Mesenchymal stem cell (in vitro differentiated cells and primary cell): ENCODE data around the gene CDC16.

Experiments
- DNase-seq: peaks from one replicate; pipeline ENCODE4 v3.0.0-alpha.2; 2013
- H2AFZ ChIP-seq: one replicate; pipeline ENCODE4 v1.6.1; 2013; ENCODE audit warnings: low read depth, mild to moderate bottlenecking, control low read depth, inconsistent platforms, low read length, moderate library complexity
- H2AK5ac ChIP-seq: 2 replicates; pipeline ENCODE4 v1.6.1; 2013; ENCODE audit warnings: low read length, moderate library complexity, mild to moderate bottlenecking, inconsistent platforms; ENCODE audit not compliant: severe bottlenecking
- H2BK120ac ChIP-seq: one replicate; pipeline ENCODE4 v1.6.1; 2013; ENCODE audit warnings: low read depth, mild to moderate bottlenecking, inconsistent platforms, low read length, moderate library complexity
- H2BK12ac ChIP-seq, 2 experiments: one replicate each; pipeline ENCODE4 v1.6.1; 2013; ENCODE audit warnings: inconsistent platforms in 2 of 2, low read length in 2 of 2, mild to moderate bottlenecking in 2 of 2, moderate library complexity in 2 of 2, control low read depth in 1 of 2
- H2BK15ac ChIP-seq: one replicate; pipeline ENCODE4 v1.6.1; 2013; ENCODE audit warnings: mild to moderate bottlenecking, low read depth, inconsistent platforms; ENCODE audit not compliant: poor library complexity, severe bottlenecking
- H2BK5ac ChIP-seq: 2 replicates; pipeline ENCODE4 v1.6.1; 2013; ENCODE audit warnings: low read depth, mild to moderate bottlenecking, low read length, control low read depth, inconsistent platforms; ENCODE audit not compliant: poor library complexity, severe bottlenecking
- H3K14ac ChIP-seq, 2 experiments: one replicate each; pipeline ENCODE4 v1.6.1; 2013; ENCODE audit warnings: inconsistent platforms in 2 of 2, low read length in 2 of 2, control low read depth in 1 of 2, mild to moderate bottlenecking in 1 of 2, moderate library complexity in 1 of 2
- H3K18ac ChIP-seq, 2 experiments: one replicate each; pipeline ENCODE4 v1.6.1; 2013; ENCODE audit warnings: inconsistent platforms in 2 of 2, low read length in 2 of 2, control low read depth in 1 of 2, low read depth in 1 of 2, mild to moderate bottlenecking in 1 of 2
- H3K23ac ChIP-seq, 2 experiments: one replicate each; pipeline ENCODE4 v1.6.1; 2013; ENCODE audit warnings: inconsistent platforms in 2 of 2, low read length in 2 of 2, mild to moderate bottlenecking in 2 of 2, moderate library complexity in 2 of 2, control low read depth in 1 of 2
- H3K27ac ChIP-seq: 2 replicates; pipeline ENCODE4 v1.5.1; 2013; ENCODE audit warnings: mild to moderate bottlenecking, moderate library complexity, low read length, control low read depth, inconsistent platforms; ENCODE audit not compliant: poor library complexity, severe bottlenecking
- H3K27me3 ChIP-seq, 2 experiments: 2 replicates each; pipeline versions ENCODE4 v1.6.1 to v1.7.0; 2013; ENCODE audit warnings: low read length in 2 of 2, mild to moderate bottlenecking in 2 of 2, moderate library complexity in 2 of 2, control low read depth in 1 of 2, inconsistent platforms in 1 of 2; ENCODE audit not compliant: control insufficient read depth in 1 of 2, insufficient read depth in 1 of 2
- H3K36me3 ChIP-seq, 2 experiments: 2 replicates each; pipeline versions ENCODE4 v1.6.1 to v1.7.0; 2013; ENCODE audit warnings: low read length in 2 of 2, control low read depth in 1 of 2, inconsistent platforms in 1 of 2, low read depth in 1 of 2, mild to moderate bottlenecking in 1 of 2; ENCODE audit not compliant: insufficient read depth in 2 of 2, control insufficient read depth in 1 of 2
- H3K4ac ChIP-seq, 2 experiments: one replicate each; pipeline ENCODE4 v1.6.1; 2013; ENCODE audit warnings: inconsistent platforms in 2 of 2, low read length in 2 of 2, mild to moderate bottlenecking in 2 of 2, moderate library complexity in 2 of 2, control low read depth in 1 of 2, low read depth in 1 of 2
- H3K4me1 ChIP-seq: 2 replicates; pipeline ENCODE4 v1.6.1; 2013; ENCODE audit warnings: low read depth, low read length, control low read depth; ENCODE audit not compliant: control insufficient read depth, insufficient read depth
- H3K4me2 ChIP-seq: 2 replicates; pipeline ENCODE4 v1.6.1; 2013; ENCODE audit warnings: low read length, mild to moderate bottlenecking, inconsistent platforms; ENCODE audit not compliant: poor library complexity, severe bottlenecking
- H3K4me3 ChIP-seq, 2 experiments: 2 replicates each; pipeline versions ENCODE4 v1.5.1 to v1.7.0; 2013; ENCODE audit warnings: low read length in 2 of 2, mild to moderate bottlenecking in 2 of 2, control low read depth in 1 of 2, low read depth in 1 of 2; ENCODE audit not compliant: insufficient read depth in 1 of 2
- H3K79me1 ChIP-seq: replicated peaks from 2 replicates; pipeline ENCODE4 v1.6.1; 2013; ENCODE audit warnings: mild to moderate bottlenecking, control low read depth, low read length, inconsistent platforms; ENCODE audit not compliant: poor library complexity, severe bottlenecking
- H3K9ac ChIP-seq: 2 replicates; pipeline ENCODE4 v1.7.0; 2013; ENCODE audit warnings: mild to moderate bottlenecking, low read length, moderate library complexity
- H3K9me3 ChIP-seq: 2 replicates; pipeline ENCODE4 v1.7.0; 2013; ENCODE audit warnings: mild to moderate bottlenecking, low read length; ENCODE audit not compliant: control insufficient read depth
- H4K8ac ChIP-seq: one replicate; pipeline ENCODE4 v1.6.1; 2013; ENCODE audit warnings: inconsistent platforms, mild to moderate bottlenecking, low read length, moderate library complexity
- H4K91ac ChIP-seq: one replicate; pipeline ENCODE4 v1.6.1; 2013; ENCODE audit warnings: mild to moderate bottlenecking, low read length, inconsistent platforms
- WGBS: methylation state at CpG from one replicate; pipeline ENCODE4 v1.1.7; 2013; ENCODE audit warnings: mixed read lengths; 5-methylcytosine and 5-hydroxymethylcytosine counted together

The CDC16 gene

DNA sequence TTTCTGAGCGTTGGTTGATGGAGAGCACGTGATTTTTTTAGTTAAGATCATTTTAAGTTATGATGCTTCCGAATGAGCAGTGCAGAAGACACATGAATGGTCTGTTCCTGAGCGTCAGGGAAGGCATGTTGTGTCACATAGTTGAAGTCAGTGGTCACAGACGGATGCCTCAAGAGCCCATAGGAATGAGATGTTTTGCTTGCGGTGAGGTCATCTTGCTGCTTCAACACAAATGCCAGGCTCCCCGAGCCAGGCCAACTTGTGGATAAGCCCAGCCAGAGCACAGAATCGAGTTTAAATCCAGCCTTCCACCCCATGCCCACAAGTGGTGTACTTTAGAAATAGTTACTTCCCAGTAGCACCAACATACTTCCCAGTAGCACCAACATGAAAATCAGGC is 52.1 kb downstream of the CDC16 start:
- Histone ChIP-seq H3K4ac (no peak overlapping the region), H2AFZ (no peak overlapping the region), H2BK15ac (no peak overlapping the region), H3K14ac (no peak overlapping the region), H3K9me3 (no peaks in the 10 kb centered on the region), H3K18ac (peak overlapping the region in 1 of 2 experiments; percentile 20), H3K4me3 (no peak overlapping the region), H2BK12ac (no peak overlapping the region), H2BK120ac (no peak overlapping the region), H2BK5ac (no peak overlapping the region), H3K36me3 (peaks cover 40 to 71% of the 10 kb centered on the region in 2 experiments), H3K9ac (no peak overlapping the region), H3K4me2 (no peak overlapping the region), H3K23ac (peak overlapping the region in 1 of 2 experiments; percentile 50), H3K79me1 (peaks cover 19% of the 10 kb centered on the region), H2AK5ac (peak overlapping the region; percentile 19), H4K91ac (no peak overlapping the region), H4K8ac (no peak overlapping the region), H3K27me3 (no peaks in the 10 kb centered on the region), H3K27ac (peak overlapping the region; percentile 86), H3K4me1 (peaks cover 15% of the 10 kb centered on the region)
- 80% methylated on average over 8 of the region's 8 CpGs for WGBS
- DNase-seq, result peak; percentile 77

DNA sequence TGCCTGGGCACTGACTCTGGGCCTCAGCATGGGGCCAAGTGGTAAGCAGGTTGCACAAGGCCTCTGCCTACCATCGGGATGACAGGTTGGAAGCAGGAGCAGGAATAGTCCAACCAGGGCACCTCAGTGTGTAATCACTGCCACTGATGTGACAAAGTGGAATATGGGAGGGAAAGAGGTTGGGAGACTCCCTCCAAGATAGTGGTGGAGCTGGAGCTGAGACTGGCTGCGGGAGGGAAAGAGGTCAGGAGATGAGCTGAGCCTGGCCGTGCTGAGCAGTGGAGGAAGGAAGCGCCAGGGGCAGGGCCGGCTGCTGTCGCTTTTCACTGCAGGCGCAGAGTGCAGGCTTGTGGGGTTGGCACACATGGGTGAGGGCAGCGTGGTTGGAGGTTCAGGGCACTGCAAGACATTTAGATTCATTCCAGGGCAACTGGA is 53.5 kb downstream of the CDC16 start:
- WGBS, result 96% methylated on average over 8 of the region's 8 CpGs
- Histone ChIP-seq H2AFZ (no peak overlapping the region), H3K9me3 (no peaks in the 10 kb centered on the region), H3K14ac (no peak overlapping the region), H3K9ac (no peak overlapping the region), H2BK120ac (no peak overlapping the region), H3K4me3 (peak overlapping the region in 1 of 2 experiments; percentile 10), H2BK5ac (no peak overlapping the region), H2BK12ac (peak overlapping the region in 1 of 2 experiments; percentile 15), H2AK5ac (peak overlapping the region; percentile 39), H3K27me3 (no peaks in the 10 kb centered on the region), H3K4me2 (no peak overlapping the region), H2BK15ac (no peak overlapping the region), H3K36me3 (peaks cover 52 to 80% of the 10 kb centered on the region in 2 experiments), H3K18ac (peak overlapping the region in 1 of 2 experiments; percentile 18), H3K79me1 (peaks cover 27% of the 10 kb centered on the region), H4K8ac (no peak overlapping the region), H3K4ac (no peak overlapping the region), H3K27ac (no peak overlapping the region), H3K4me1 (peaks cover 14% of the 10 kb centered on the region), H3K23ac (no peak overlapping the region), H4K91ac (no peak overlapping the region)
- no peak for DNase-seq

DNA sequence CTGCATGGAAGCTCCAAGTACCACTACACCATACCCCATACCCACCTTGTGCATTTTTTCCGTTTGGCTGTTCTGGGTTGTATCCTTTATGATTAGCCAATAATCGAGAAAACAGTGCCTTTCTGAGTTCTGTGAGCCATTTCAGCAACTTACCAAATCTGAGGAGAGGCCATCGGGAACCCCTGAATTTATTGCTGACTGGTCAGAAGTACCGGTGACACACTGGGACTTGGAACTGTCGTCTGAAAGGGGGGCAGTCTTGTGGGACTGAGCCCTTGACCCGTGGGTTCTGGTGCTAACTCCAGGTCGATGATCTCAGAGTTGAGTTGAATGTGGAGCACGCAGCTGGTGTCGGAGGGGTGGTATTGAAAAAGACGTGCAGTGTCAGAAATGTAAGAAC is 61.8 kb downstream of the CDC16 start:
- Histone ChIP-seq H3K4me2 (no peak overlapping the region), H4K91ac (no peak overlapping the region), H2BK120ac (no peak overlapping the region), H2BK15ac (no peak overlapping the region), H3K18ac (no peak overlapping the region), H2AFZ (no peak overlapping the region), H3K9me3 (no peaks in the 10 kb centered on the region), H3K27ac (no peak overlapping the region), H2BK12ac (no peak overlapping the region), H4K8ac (no peak overlapping the region), H3K27me3 (no peaks in the 10 kb centered on the region), H3K4ac (no peak overlapping the region), H2BK5ac (no peak overlapping the region), H3K14ac (no peak overlapping the region), H3K36me3 (peaks cover 54 to 60% of the 10 kb centered on the region in 2 experiments), H2AK5ac (no peak overlapping the region), H3K4me1 (peaks cover 3% of the 10 kb centered on the region), H3K79me1 (peaks cover 36% of the 10 kb centered on the region), H3K4me3 (no peak overlapping the region), H3K9ac (no peak overlapping the region), H3K23ac (no peak overlapping the region)
- 92% methylated on average over 9 of the region's 10 CpGs for WGBS
- no peak for DNase-seq

DNA sequence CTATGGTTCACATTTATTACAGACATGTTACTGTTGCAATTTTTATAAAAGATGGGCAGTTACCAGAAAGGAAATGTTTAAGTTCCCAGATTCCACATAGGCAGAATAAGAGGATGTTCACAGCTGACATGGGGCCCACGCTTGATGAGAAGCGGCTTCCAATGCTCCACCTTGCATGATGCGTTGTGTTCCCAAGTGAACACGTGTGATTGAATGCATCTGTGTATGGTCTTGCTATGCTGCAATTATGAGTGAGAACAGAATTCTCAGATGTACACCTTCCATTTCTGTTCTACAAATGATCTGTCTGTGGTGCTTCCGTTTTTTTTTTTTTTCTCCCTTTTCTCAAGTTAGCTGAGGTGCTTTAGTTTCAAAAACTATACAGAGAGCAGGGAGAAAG is 62.2 kb downstream of the CDC16 start:
- no peak overlapping the region for H3K23ac ChIP-seq
- no peak overlapping the region for H4K91ac ChIP-seq
- H2AFZ ChIP-seq, result no peak overlapping the region
- H3K18ac ChIP-seq, result no peak overlapping the region
- H4K8ac ChIP-seq, result no peak overlapping the region
- no peak overlapping the region for H3K4ac ChIP-seq
- peaks cover 54 to 62% of the 10 kb centered on the region in 2 experiments for H3K36me3 ChIP-seq
- H3K9ac ChIP-seq, result no peak overlapping the region
- no peak overlapping the region for H2BK120ac ChIP-seq
- H3K4me3 ChIP-seq, result no peak overlapping the region
- H2BK12ac ChIP-seq, result no peak overlapping the region
- DNase-seq, result no peak
- H2BK5ac ChIP-seq, result no peak overlapping the region
- no peaks in the 10 kb centered on the region for H3K27me3 ChIP-seq
- no peaks in the 10 kb centered on the region for H3K9me3 ChIP-seq
- H2AK5ac ChIP-seq, result no peak overlapping the region
- peaks cover 3% of the 10 kb centered on the region for H3K4me1 ChIP-seq
- H3K4me2 ChIP-seq, result no peak overlapping the region
- peaks cover 34% of the 10 kb centered on the region for H3K79me1 ChIP-seq
- no peak overlapping the region for H3K14ac ChIP-seq
- 96% methylated on average over 4 of the region's 5 CpGs for WGBS
- H2BK15ac ChIP-seq, result no peak overlapping the region
- H3K27ac ChIP-seq, result no peak overlapping the region
